Cardiac muscle cell (in vitro differentiated cells and primary cell): ENCODE results near the gene MAEA. TPM values are rescaled to one million over a fixed set of nuclear protein-coding genes. Genes with fewer than 3 reads are reported as not detected.

Experiments used
- DNase-seq, 2 donors: peaks; one replicate each; pipeline versions ENCODE4 v3.0.0 to v3.0.0-alpha.2; 2010 to 2017; ENCODE audit warnings: low read depth in 1 of 2, low spot score in 1 of 2
- H3K27ac ChIP-seq: fragments of 200-600 bp; sonication (generic); 2 replicates; pipeline ENCODE4 v1.5.1; 2016
- H3K27me3 ChIP-seq: fragments of 200-600 bp; sonication (generic); 2 replicates; pipeline ENCODE4 v1.6.0; 2016; ENCODE audit warnings: control low read depth
- H3K36me3 ChIP-seq: fragments of 200-600 bp; sonication (generic); 2 replicates; pipeline ENCODE4 v1.5.1; 2016; ENCODE audit warnings: control low read depth
- H3K4me1 ChIP-seq: fragments of 200-600 bp; sonication (generic); 2 replicates; pipeline ENCODE4 v1.8.1; 2017; ENCODE audit warnings: low read depth, mild to moderate bottlenecking, mixed run types
- H3K4me3 ChIP-seq: fragments of 200-600 bp; sonication (generic); 2 replicates; pipeline ENCODE4 v1.5.1; 2016; ENCODE audit warnings: mild to moderate bottlenecking
- H3K9me3 ChIP-seq: fragments of 200-600 bp; sonication (generic); 2 replicates; pipeline ENCODE4 v1.5.1; 2017; ENCODE audit warnings: low read depth, mild to moderate bottlenecking, control low read depth
- polyA plus RNA-seq: library from polyadenylated mRNA; unstranded; fragments of >200 nt; fragmentation: Nextera tagmentation; extraction: Ambion mirVana; gene quantifications from 2 replicates; pipeline ENCODE4 v1.2.1, GENCODE V29; 2016
- total RNA-seq: library from RNA; depleted of rRNA; stranded (reverse); fragments of >200 nt; gene quantifications from 2 replicates; pipeline ENCODE4 v1.2.3, GENCODE V29; 2016
- TF ChIP-seq, protein P1 (sequence below): IDR thresholded peaks from 2 replicates; pipeline ENCODE4 v1.5.1; 2012; ENCODE audit warnings: low read depth, mild to moderate bottlenecking, low read length

Gene MAEA
- total RNA-seq: 85.0 and 88.3 TPM in 2 replicates
- 70.2 and 76.8 TPM in 2 replicates for polyA plus RNA-seq

DNA sequence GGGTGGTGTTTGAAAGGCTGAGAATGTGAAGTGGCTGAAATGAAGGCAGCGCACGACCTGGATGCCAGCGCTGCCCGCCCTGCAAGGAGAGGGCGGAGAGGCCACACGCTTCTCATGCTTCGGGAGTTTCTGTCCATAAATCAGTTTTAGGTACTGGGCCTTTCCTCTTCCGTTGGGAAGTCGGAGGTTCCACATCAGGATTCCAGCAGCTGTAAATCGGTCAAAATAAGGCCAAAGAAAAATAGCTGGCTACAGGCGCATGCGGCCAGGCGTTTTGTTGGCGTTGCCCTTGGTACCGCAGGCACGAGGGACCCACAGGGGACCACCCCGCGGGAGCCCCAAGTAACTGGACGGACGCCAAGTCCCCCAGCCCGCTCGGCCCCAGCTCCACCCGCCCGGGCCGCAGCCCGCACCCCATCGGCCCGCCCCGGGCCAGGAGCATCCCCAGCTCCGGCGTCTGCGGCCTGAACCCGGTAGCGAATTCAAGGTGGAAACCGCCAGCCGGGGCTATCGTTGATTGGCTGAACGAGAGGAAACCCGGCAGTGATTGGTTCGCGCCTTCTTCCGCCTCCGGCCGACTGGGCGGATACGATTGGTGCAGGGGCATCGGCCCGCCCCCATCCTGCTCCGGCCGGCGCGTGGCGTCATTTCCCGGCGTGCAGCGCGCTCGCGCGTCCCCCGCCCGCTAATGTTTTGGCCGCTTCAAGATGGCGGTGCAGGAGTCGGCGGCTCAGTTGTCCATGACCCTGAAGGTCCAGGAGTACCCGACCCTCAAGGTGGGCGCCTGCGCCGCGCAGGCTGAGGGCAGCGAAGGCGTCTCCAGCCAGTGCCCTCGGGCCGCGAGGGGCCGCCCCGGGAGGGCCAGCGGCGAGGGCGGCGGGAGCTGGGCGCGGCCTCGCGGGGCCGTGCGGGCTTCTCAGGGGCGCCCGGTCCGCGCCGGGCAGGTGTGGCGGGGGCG is at the start of gene MAEA:
Gene MAEA (plus strand): TSS at position 685 of the 958 bp plus-strand sequence. CDS start 23 bp downstream, at position 708.
- no peaks in the 10 kb centered on the region for H3K27me3 ChIP-seq
- H3K4me1 ChIP-seq: peaks cover 9% of the 10 kb centered on the region
- peak within 1 kb of the TSS; percentile 89 for H3K27ac ChIP-seq
- H3K4me3 ChIP-seq: peak within 1 kb of the TSS; percentile 92
- DNase-seq: peak; percentile 97 to 98
- TF ChIP-seq, protein P1, sequence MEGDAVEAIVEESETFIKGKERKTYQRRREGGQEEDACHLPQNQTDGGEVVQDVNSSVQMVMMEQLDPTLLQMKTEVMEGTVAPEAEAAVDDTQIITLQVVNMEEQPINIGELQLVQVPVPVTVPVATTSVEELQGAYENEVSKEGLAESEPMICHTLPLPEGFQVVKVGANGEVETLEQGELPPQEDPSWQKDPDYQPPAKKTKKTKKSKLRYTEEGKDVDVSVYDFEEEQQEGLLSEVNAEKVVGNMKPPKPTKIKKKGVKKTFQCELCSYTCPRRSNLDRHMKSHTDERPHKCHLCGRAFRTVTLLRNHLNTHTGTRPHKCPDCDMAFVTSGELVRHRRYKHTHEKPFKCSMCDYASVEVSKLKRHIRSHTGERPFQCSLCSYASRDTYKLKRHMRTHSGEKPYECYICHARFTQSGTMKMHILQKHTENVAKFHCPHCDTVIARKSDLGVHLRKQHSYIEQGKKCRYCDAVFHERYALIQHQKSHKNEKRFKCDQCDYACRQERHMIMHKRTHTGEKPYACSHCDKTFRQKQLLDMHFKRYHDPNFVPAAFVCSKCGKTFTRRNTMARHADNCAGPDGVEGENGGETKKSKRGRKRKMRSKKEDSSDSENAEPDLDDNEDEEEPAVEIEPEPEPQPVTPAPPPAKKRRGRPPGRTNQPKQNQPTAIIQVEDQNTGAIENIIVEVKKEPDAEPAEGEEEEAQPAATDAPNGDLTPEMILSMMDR: no peak
- H3K9me3 ChIP-seq: no peaks in the 10 kb centered on the region
- no peaks in the 10 kb centered on the region for H3K36me3 ChIP-seq

DNA sequence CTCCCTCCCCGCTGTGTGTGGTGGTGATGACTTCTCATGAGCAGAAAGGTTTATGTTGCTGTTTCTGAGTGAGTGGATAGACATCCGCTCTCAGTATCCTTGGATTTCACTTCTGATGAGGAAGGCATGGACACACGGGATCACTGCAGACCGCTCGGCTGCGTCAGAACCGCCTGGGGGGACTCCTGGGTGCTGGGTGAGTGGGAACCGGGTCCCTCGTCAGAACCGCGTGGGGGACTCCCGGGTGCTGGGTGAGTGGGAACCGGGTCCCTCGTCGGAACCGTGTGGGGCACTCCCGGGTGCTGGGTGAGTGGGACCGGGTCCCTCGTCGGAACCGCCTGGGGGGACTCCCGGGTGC is 49.8 kb upstream of the MAEA start:
- H3K9me3 ChIP-seq: no peaks in the 10 kb centered on the region
- TF ChIP-seq, protein P1: no peak
- no peaks in the 10 kb centered on the region for H3K27me3 ChIP-seq
- H3K36me3 ChIP-seq: peaks cover 26% of the 10 kb centered on the region
- no peak for DNase-seq
- no peak overlapping the region for H3K4me3 ChIP-seq
- no peaks in the 10 kb centered on the region for H3K4me1 ChIP-seq
- no peak overlapping the region for H3K27ac ChIP-seq

GRCh38 chr4:1240721-1241465 is 48.8 kb upstream of the MAEA start:
- no peak overlapping the region for H3K27ac ChIP-seq
- H3K36me3 ChIP-seq: peaks cover 17% of the 10 kb centered on the region
- H3K4me1 ChIP-seq: no peaks in the 10 kb centered on the region
- no peaks in the 10 kb centered on the region for H3K27me3 ChIP-seq
- no peaks in the 10 kb centered on the region for H3K9me3 ChIP-seq
- TF ChIP-seq, protein P1: no peak
- no peak for DNase-seq
- no peak overlapping the region for H3K4me3 ChIP-seq

DNA sequence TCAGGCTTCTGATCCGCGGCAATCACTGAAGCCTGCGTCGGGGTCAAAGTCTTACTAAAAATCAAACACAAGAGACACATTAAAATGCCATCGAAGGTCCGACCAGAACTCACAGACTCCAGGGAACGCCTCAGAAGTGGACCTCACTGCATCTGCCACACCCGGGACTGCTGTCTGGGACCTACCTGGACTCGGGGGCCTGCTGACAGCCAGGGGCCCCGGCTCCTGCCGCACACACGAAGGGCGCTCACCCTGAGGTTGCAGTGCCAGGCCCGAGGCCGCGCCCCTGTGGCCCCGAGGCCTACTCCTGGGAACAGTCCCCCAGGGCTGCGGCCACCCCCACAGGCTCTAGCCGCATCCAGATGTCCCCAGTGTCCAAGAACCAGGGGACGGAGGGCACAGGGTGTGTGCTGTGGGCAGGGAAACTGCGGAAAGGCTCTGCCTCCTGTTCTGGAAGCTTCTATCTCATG is 48.2 kb upstream of the MAEA start:
- Histone ChIP-seq H3K4me1 (peaks cover 4% of the 10 kb centered on the region), H3K4me3 (no peak overlapping the region), H3K9me3 (no peaks in the 10 kb centered on the region), H3K27ac (no peak overlapping the region), H3K36me3 (peaks cover 17% of the 10 kb centered on the region), H3K27me3 (no peaks in the 10 kb centered on the region)
- TF ChIP-seq, protein P1: no peak
- no peak for DNase-seq

GRCh38 chr4:1241936-1242505 is 47.7 kb upstream of the MAEA start:
- no peaks in the 10 kb centered on the region for H3K9me3 ChIP-seq
- H3K27ac ChIP-seq: no peak overlapping the region
- H3K27me3 ChIP-seq: no peaks in the 10 kb centered on the region
- peaks cover 8% of the 10 kb centered on the region for H3K4me1 ChIP-seq
- TF ChIP-seq, protein P1: no peak
- H3K4me3 ChIP-seq: no peak overlapping the region
- DNase-seq: no peak
- peaks cover 17% of the 10 kb centered on the region for H3K36me3 ChIP-seq
